Astrocyte (in vitro differentiated cells and primary cell): ENCODE data around the gene STK4. TPM values are rescaled to one million over a fixed set of nuclear protein-coding genes. Genes with fewer than 3 reads are reported as not detected.

ENCODE experiments used
- DNase-seq: peaks from one replicate; pipeline ENCODE4 v3.0.0-alpha.2; 2010; ENCODE audit warnings: low read depth
- FAIRE-seq: peaks from 2 replicates; lab custom pipeline; 2011; peaks lifted over from hg19 to GRCh38; lab: Jason Lieb, UNC
- H2AFZ ChIP-seq: 2 replicates; pipeline ENCODE4 v1.6.0; 2012; ENCODE audit warnings: low read depth, low read length, inconsistent platforms
- H3K27ac ChIP-seq: 2 replicates; pipeline ENCODE4 v1.5.1; 2011; ENCODE audit warnings: low read depth, low read length, inconsistent platforms
- H3K27me3 ChIP-seq: 2 replicates; pipeline ENCODE4 v1.6.0; 2011; ENCODE audit warnings: low read length, inconsistent platforms; ENCODE audit not compliant: insufficient read depth
- H3K36me3 ChIP-seq: 2 replicates; pipeline ENCODE4 v1.5.1; 2011; ENCODE audit warnings: low read length, inconsistent platforms; ENCODE audit not compliant: insufficient read depth
- H3K4me1 ChIP-seq: 2 replicates; pipeline ENCODE4 v1.5.1; 2011; ENCODE audit warnings: low read length, inconsistent platforms; ENCODE audit not compliant: insufficient read depth
- H3K4me2 ChIP-seq: 2 replicates; pipeline ENCODE4 v1.6.0; 2012; ENCODE audit warnings: low read length, inconsistent platforms
- H3K4me3 ChIP-seq: 2 replicates; pipeline ENCODE4 v1.5.1; 2011; ENCODE audit warnings: low read depth, mild to moderate bottlenecking, low read length, inconsistent platforms; ENCODE audit not compliant: insufficient read depth
- H3K79me2 ChIP-seq: 2 replicates; pipeline ENCODE4 v1.6.0; 2012; ENCODE audit warnings: mild to moderate bottlenecking, low read length, inconsistent platforms; ENCODE audit not compliant: insufficient read depth
- H3K9ac ChIP-seq: 2 replicates; pipeline ENCODE4 v1.6.0; 2012; ENCODE audit warnings: mild to moderate bottlenecking, low read length, inconsistent platforms
- H3K9me3 ChIP-seq: 2 replicates; pipeline ENCODE4 v1.5.1; 2012; ENCODE audit warnings: low read depth, mild to moderate bottlenecking, low read length, inconsistent platforms; ENCODE audit not compliant: insufficient read depth
- H4K20me1 ChIP-seq: 2 replicates; pipeline ENCODE4 v1.6.0; 2012; ENCODE audit warnings: low read length, inconsistent platforms; ENCODE audit not compliant: insufficient read depth
- H3K27ac Mint-ChIP-seq: one replicate; pipeline ENCODE4 v1.8.0; 2021; ENCODE audit warnings: mild to moderate bottlenecking, mixed read lengths; ENCODE audit not compliant: unreplicated experiment
- H3K27me3 Mint-ChIP-seq: one replicate; pipeline ENCODE4 v1.8.0; 2021; ENCODE audit warnings: low read depth, mixed read lengths; ENCODE audit not compliant: unreplicated experiment
- H3K36me3 Mint-ChIP-seq: one replicate; pipeline ENCODE4 v1.8.0; 2021; ENCODE audit warnings: low read depth, mixed read lengths; ENCODE audit not compliant: unreplicated experiment
- H3K4me1 Mint-ChIP-seq: one replicate; pipeline ENCODE4 v1.8.0; 2021; ENCODE audit warnings: low read depth, mixed read lengths; ENCODE audit not compliant: unreplicated experiment
- H3K4me3 Mint-ChIP-seq: one replicate; pipeline ENCODE4 v1.8.0; 2021; ENCODE audit warnings: mild to moderate bottlenecking, moderate library complexity, mixed read lengths; ENCODE audit not compliant: unreplicated experiment
- H3K9me3 Mint-ChIP-seq: one replicate; pipeline ENCODE4 v1.8.0; 2021; ENCODE audit warnings: mild to moderate bottlenecking, mixed read lengths; ENCODE audit not compliant: unreplicated experiment
- CTCF ChIP-seq: IDR thresholded peaks from 2 replicates; pipeline ENCODE4 v1.5.1; 2011; ENCODE audit warnings: low read depth, mild to moderate bottlenecking, inconsistent platforms, low read length, moderate library complexity; ENCODE audit not compliant: insufficient read depth
- EZH2 ChIP-seq: IDR thresholded peaks from 2 replicates; pipeline ENCODE4 v1.6.1; 2012; ENCODE audit warnings: mild to moderate bottlenecking, low read length, inconsistent platforms; ENCODE audit not compliant: insufficient read depth
- total RNA-seq: library from RNA; stranded (reverse); gene quantifications from 2 replicates; pipeline ENCODE4 v1.2.1, GENCODE V29; 2021

The STK4 gene
- total RNA-seq, 1 donor from 2014 or later = 41.4 TPM

DNA sequence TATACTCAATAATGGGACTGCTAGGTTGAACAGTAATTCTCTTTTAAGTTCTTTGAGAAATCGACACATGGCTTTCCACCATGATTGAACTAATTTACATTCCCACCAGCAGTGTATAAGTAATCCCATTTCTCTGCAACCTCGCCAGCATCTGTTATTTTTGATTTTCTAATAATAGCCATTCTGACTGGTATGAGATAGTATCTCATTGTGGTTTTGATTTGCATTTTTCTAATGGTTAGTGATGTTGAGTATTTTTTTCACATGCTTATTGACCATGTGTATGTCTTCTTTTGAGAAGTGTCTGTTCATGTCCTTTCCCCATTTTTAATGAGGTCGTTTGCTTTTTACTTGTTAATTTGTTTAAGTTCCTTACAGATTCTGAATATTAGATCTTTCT is 66.5 kb downstream of the STK4 start:
- H3K27ac Mint-ChIP-seq = peak overlapping the region; percentile 79
- no peak overlapping the region for H3K4me3 Mint-ChIP-seq
- peaks cover 31% of the 10 kb centered on the region for H3K4me1 Mint-ChIP-seq

GRCh38 chr20:45034436-45034835 is 68.1 kb downstream of the STK4 start:
- TF ChIP-seq EZH2 (no peak), CTCF (no peak)
- no peak for FAIRE-seq

More for the DNA sequence above, 66.5 kb downstream of the STK4 start:
- H2AFZ ChIP-seq = no peak overlapping the region
- DNase-seq = no peak
- TF ChIP-seq CTCF = no peak
- no peak for TF ChIP-seq EZH2
- no peak overlapping the region for H3K4me3 ChIP-seq
- no peak overlapping the region for H3K9ac ChIP-seq
- no peaks in the 10 kb centered on the region for H3K79me2 ChIP-seq
- no peaks in the 10 kb centered on the region for H3K9me3 Mint-ChIP-seq
- no peaks in the 10 kb centered on the region for H3K27me3 Mint-ChIP-seq
- no peak overlapping the region for H3K27ac ChIP-seq
- H3K9me3 ChIP-seq = no peaks in the 10 kb centered on the region
- peaks cover 12% of the 10 kb centered on the region for H3K4me1 ChIP-seq
- H3K4me2 ChIP-seq = no peak overlapping the region
- H3K36me3 ChIP-seq = no peaks in the 10 kb centered on the region
- H3K36me3 Mint-ChIP-seq = peaks cover 2% of the 10 kb centered on the region
- FAIRE-seq = no peak
- no peaks in the 10 kb centered on the region for H4K20me1 ChIP-seq
- no peaks in the 10 kb centered on the region for H3K27me3 ChIP-seq

GRCh38 chr20:45036044-45036755 is 69.9 kb downstream of the STK4 start:
- H3K4me3 ChIP-seq = no peak overlapping the region
- DNase-seq (peak; percentile 58), FAIRE-seq (no peak)
- Mint-ChIP-seq H3K27ac (peak overlapping the region; percentile 95), H3K4me1 (peaks cover 42% of the 10 kb centered on the region), H3K27me3 (no peaks in the 10 kb centered on the region), H3K4me3 (no peak overlapping the region), H3K36me3 (no peaks in the 10 kb centered on the region), H3K9me3 (peaks cover 3% of the 10 kb centered on the region)
- peak overlapping the region; percentile 17 for H3K4me2 ChIP-seq
- H3K27ac ChIP-seq = peak overlapping the region; percentile 33
- H2AFZ ChIP-seq = no peak overlapping the region
- H3K9ac ChIP-seq = no peak overlapping the region
- no peaks in the 10 kb centered on the region for H3K79me2 ChIP-seq
- no peak for TF ChIP-seq EZH2
- no peak for TF ChIP-seq CTCF
- no peaks in the 10 kb centered on the region for H3K36me3 ChIP-seq
- H3K4me1 ChIP-seq = peaks cover 13% of the 10 kb centered on the region
- no peaks in the 10 kb centered on the region for H3K27me3 ChIP-seq
- H3K9me3 ChIP-seq = no peaks in the 10 kb centered on the region
- H4K20me1 ChIP-seq = no peaks in the 10 kb centered on the region

More at GRCh38 chr20:45034436-45034835, 68.1 kb downstream of the STK4 start:
- Histone ChIP-seq H3K4me2 (no peak overlapping the region), H3K79me2 (no peaks in the 10 kb centered on the region), H4K20me1 (no peaks in the 10 kb centered on the region), H2AFZ (no peak overlapping the region), H3K27me3 (no peaks in the 10 kb centered on the region), H3K4me3 (no peak overlapping the region), H3K27ac (no peak overlapping the region), H3K9me3 (no peaks in the 10 kb centered on the region), H3K36me3 (no peaks in the 10 kb centered on the region), H3K4me1 (peaks cover 12% of the 10 kb centered on the region), H3K9ac (no peak overlapping the region)
- H3K4me1 Mint-ChIP-seq = peaks cover 38% of the 10 kb centered on the region
- no peak for DNase-seq
- no peaks in the 10 kb centered on the region for H3K27me3 Mint-ChIP-seq
- H3K9me3 Mint-ChIP-seq = no peaks in the 10 kb centered on the region
- H3K4me3 Mint-ChIP-seq = no peak overlapping the region
- H3K36me3 Mint-ChIP-seq = no peaks in the 10 kb centered on the region
- H3K27ac Mint-ChIP-seq = peak overlapping the region; percentile 56
